Vagina (tissue), 2 donors: Measurements from ENCODE around the gene MAPK11. TPM values are rescaled to one million over a fixed set of nuclear protein-coding genes. Genes with fewer than 3 reads are reported as not detected.

Source experiments
- DNase-seq, 2 donors: peaks; one replicate each; pipeline ENCODE4 v3.0.0-alpha.2; 2017; ENCODE audit errors: extremely low spot score in 2 of 2
- H3K27ac ChIP-seq: fragments of 200-600 bp; sonication (generic); one replicate; pipeline ENCODE4 v1.5.1; 2019
- H3K27me3 ChIP-seq: fragments of 200-600 bp; sonication (generic); one replicate; pipeline ENCODE4 v1.5.1; 2019
- H3K36me3 ChIP-seq, 2 donors: fragments of 200-600 bp; sonication (generic); one replicate each; pipeline ENCODE4 v1.5.1; 2017 to 2019
- H3K4me1 ChIP-seq: fragments of 200-600 bp; sonication (generic); one replicate; pipeline ENCODE4 v1.5.1; 2019
- H3K4me3 ChIP-seq, 2 donors: fragments of 200-600 bp; sonication (generic); 1 replicate in 1 of 2; 2 replicates in 1 of 2; pipeline ENCODE4 v1.5.1; 2016 to 2019
- H3K9me3 ChIP-seq: fragments of 200-600 bp; sonication (generic); one replicate; pipeline ENCODE4 v1.5.1; 2019
- CTCF ChIP-seq, 3 experiments: fragments of 450-650 bp in 2 of 3; fragments of 200-600 bp in 1 of 3; sonication (generic) in 1 of 3; IDR thresholded peaks; one replicate each; pipeline ENCODE4 v1.5.1; 2017 to 2019; ENCODE audit warnings: antibody characterized with exemption in 3 of 3, mild to moderate bottlenecking in 2 of 3, moderate library complexity in 2 of 3
- POLR2A ChIP-seq, 2 donors: fragments of 450-650 bp; IDR thresholded peaks; one replicate each; pipeline ENCODE4 v1.6.1; 2017; ENCODE audit warnings: antibody characterized with exemption in 2 of 2, mild to moderate bottlenecking in 2 of 2, moderate library complexity in 2 of 2
- POLR2AphosphoS5 ChIP-seq, 2 donors: sonication (generic); formaldehyde crosslinking; IDR thresholded peaks; one replicate each; pipeline ENCODE4 v1.9.0; 2017; ENCODE audit warnings: antibody characterized with exemption in 2 of 2, mild to moderate bottlenecking in 2 of 2, low read depth in 1 of 2; ENCODE audit not compliant: insufficient read depth in 1 of 2
- intact Hi-C: fragments of 100-400 bp; cut with DNase I; formaldehyde crosslinking; loops from one replicate; pipeline ENCODE4 v1.15.1; 2023
- total RNA-seq: library from RNA; depleted of rRNA; stranded (reverse); fragments of >200 nt; gene quantifications from one replicate; pipeline ENCODE4 v1.2.3, GENCODE V29; 2016

Gene MAPK11
- total RNA-seq, 1 donor from 2014 or later, result 7.4 TPM

- intact Hi-C loops, result no loop called here
- Histone ChIP-seq H3K9me3 (no peaks in the 10 kb centered on the region), H3K27ac (no peak overlapping the region), H3K4me3 (no peak overlapping the region), H3K4me1 (no peaks in the 10 kb centered on the region), H3K36me3 (peaks cover 0 to 79% of the 10 kb centered on the region in 2 donors), H3K27me3 (no peaks in the 10 kb centered on the region)
- DNase-seq, result no peak
- TF ChIP-seq POLR2AphosphoS5 (IDR thresholded peaks at IDR 0.05; ENCODE audit: insufficient read depth in 1 of 2, low read depth in 1 of 2) (no peak), POLR2A (IDR thresholded peaks at IDR 0.05) (no peak), CTCF (IDR thresholded peaks at IDR 0.05) (no peak)
Observed at GRCh38 chr22:50225200-50225969, 44.8 kb downstream of the MAPK11 start.

GRCh38 chr22:50224071-50224470 is 46.1 kb downstream of the MAPK11 start:
- TF ChIP-seq POLR2AphosphoS5 (IDR thresholded peaks at IDR 0.05; ENCODE audit: insufficient read depth in 1 of 2, low read depth in 1 of 2) (no peak), POLR2A (IDR thresholded peaks at IDR 0.05) (no peak), CTCF (IDR thresholded peaks at IDR 0.05) (no peak)
- H3K27me3 ChIP-seq, result no peaks in the 10 kb centered on the region
- H3K9me3 ChIP-seq, result no peaks in the 10 kb centered on the region
- no peak overlapping the region for H3K4me3 ChIP-seq
- DNase-seq, result no peak
- intact Hi-C loops, result no loop called here
- H3K27ac ChIP-seq, result no peak overlapping the region
- H3K36me3 ChIP-seq, result peaks cover 0 to 80% of the 10 kb centered on the region in 2 donors
- H3K4me1 ChIP-seq, result no peaks in the 10 kb centered on the region

- Histone ChIP-seq H3K4me3 (no peak overlapping the region), H3K4me1 (no peaks in the 10 kb centered on the region), H3K9me3 (no peaks in the 10 kb centered on the region), H3K27me3 (no peaks in the 10 kb centered on the region), H3K27ac (no peak overlapping the region), H3K36me3 (peaks cover 0 to 84% of the 10 kb centered on the region in 2 donors)
- intact Hi-C loops, result no loop called here
- DNase-seq, result no peak
- TF ChIP-seq POLR2AphosphoS5 (IDR thresholded peaks at IDR 0.05; ENCODE audit: insufficient read depth in 1 of 2, low read depth in 1 of 2), result no peak
- TF ChIP-seq POLR2A (IDR thresholded peaks at IDR 0.05), result no peak
- TF ChIP-seq CTCF (IDR thresholded peaks at IDR 0.05), result no peak
Observed at GRCh38 chr22:50222508-50222907, 47.7 kb downstream of the MAPK11 start.

GRCh38 chr22:50221410-50222300 is 48.5 kb downstream of the MAPK11 start:
- Histone ChIP-seq H3K4me3 (no peak overlapping the region), H3K36me3 (peaks cover 0 to 85% of the 10 kb centered on the region in 2 donors), H3K27ac (no peak overlapping the region), H3K4me1 (no peaks in the 10 kb centered on the region), H3K9me3 (no peaks in the 10 kb centered on the region), H3K27me3 (no peaks in the 10 kb centered on the region)
- TF ChIP-seq CTCF (IDR thresholded peaks at IDR 0.05) (no peak), POLR2AphosphoS5 (IDR thresholded peaks at IDR 0.05; ENCODE audit: insufficient read depth in 1 of 2, low read depth in 1 of 2) (no peak), POLR2A (IDR thresholded peaks at IDR 0.05) (no peak)
- intact Hi-C loops, result no loop called here
- no peak for DNase-seq
